ENCODE data around the gene DOCK11. TPM values are rescaled to one million over a fixed set of nuclear protein-coding genes. Genes with fewer than 3 reads are reported as not detected.

Gene DOCK11
- total and polyA plus RNA-seq, 2 of the 4 experiments (the other 2 are of a cell fraction), result 3.9 to 13.1 TPM

DNA sequence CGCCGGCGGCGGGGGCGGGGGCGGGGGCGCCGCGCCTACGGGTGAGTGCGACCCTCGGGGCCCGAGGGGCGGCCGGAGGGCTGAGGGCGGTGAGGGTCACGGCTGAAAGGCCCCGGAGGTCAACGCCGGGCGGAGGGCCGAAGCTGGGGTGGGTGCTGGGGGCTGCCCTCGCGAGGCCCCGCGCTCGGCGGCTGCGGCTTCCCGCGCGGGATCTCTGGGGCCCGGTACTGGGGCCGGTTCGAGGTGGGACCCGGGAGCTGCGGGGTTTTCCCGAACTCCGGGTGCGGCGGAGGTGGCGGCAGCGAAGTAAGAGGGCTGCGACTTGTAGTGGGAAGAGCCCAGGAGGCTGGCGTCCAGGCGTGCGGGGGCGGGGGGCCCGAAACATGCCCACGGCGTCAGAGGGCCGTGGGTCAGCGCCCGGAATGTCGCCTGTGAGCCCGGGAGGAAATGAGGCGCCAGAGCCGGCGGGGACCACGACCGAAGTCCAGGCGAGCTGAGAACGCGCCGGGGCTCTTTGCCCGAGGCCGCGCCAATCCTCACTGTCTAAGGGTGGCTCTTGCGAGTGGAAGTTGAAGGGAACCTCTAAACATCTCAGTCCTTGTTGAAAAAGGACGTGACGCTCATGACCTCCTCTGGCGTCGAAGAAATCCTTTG lies 232.2 kb downstream of the DOCK11 start:
- Histone ChIP-seq H3K36me3 (ENCODE audit: control insufficient read depth, insufficient read depth, low read length) (no peaks in the 10 kb centered on the region), H3K23ac (ENCODE audit: low read depth, low read length) (peak overlapping the region; percentile 73; the same call in 1 of the 2 replicates), H3K56ac (ENCODE audit: extremely low read depth, insufficient read depth, low read length) (peak overlapping the region; percentile 67), H4K8ac (ENCODE audit: low read depth in 2 of 2, low read length in 2 of 2) (peak overlapping the region in 1 of 2 experiments; percentile 67; a peak in 1 of 4 replicates), H2AK9ac (replicated peaks; ENCODE audit: low read depth, low read length, poor library complexity) (peak overlapping the region; percentile 62), H3K27ac (ENCODE audit: insufficient read depth, low read length) (peak overlapping the region; percentile 92), H2AK5ac (ENCODE audit: low read depth, low read length) (no peak overlapping the region), H2BK20ac (ENCODE audit: low read depth, low read length) (no peak overlapping the region), H2BK5ac (ENCODE audit: low read depth, low read length, poor library complexity, severe bottlenecking) (peak overlapping the region; percentile 59), H4K5ac (ENCODE audit: low read depth, low read length) (peak overlapping the region; percentile 55; the same call in 1 of the 2 replicates), H2AFZ (replicated peaks; ENCODE audit: low read length, poor library complexity) (peak overlapping the region; percentile 83), H4K20me1 (ENCODE audit: insufficient read depth, low read length) (no peaks in the 10 kb centered on the region), H4K91ac (ENCODE audit: insufficient read depth, low read depth, low read length) (no peak overlapping the region), H3K79me1 (ENCODE audit: low read depth in 1 of 2, low read length in 2 of 2) (peaks cover 0 to 6% of the 10 kb centered on the region in 2 experiments; a peak in 1 of 4 replicates), H3K4ac (ENCODE audit: low read depth, low read length) (peak overlapping the region; percentile 49), H3K14ac (replicated peaks; ENCODE audit: low read depth, low read length) (0 out of 2 replicates have a peak overlapping the region, but pooled peaks have one; percentile 1), H2BK120ac (ENCODE audit: low read depth, low read length) (no peak overlapping the region; the same call in 1 of the 2 replicates), H2BK15ac (ENCODE audit: low read depth, low read length) (no peak overlapping the region), H3K9me3 (ENCODE audit: control insufficient read depth, insufficient read depth, low read length) (no peaks in the 10 kb centered on the region), H3K18ac (ENCODE audit: low read depth, low read length) (peak overlapping the region; percentile 20; the same call in 1 of the 2 replicates), H3K4me1 (ENCODE audit: control insufficient read depth, insufficient read depth, low read length) (peaks cover 9% of the 10 kb centered on the region), H3K4me2 (ENCODE audit: low read depth, low read length) (peak overlapping the region; percentile 85), H3K9ac (ENCODE audit: low read depth, low read length) (peak overlapping the region; percentile 95), H3K4me3 (ENCODE audit: insufficient read depth, low read depth, low read length) (peak overlapping the region; percentile 88), H3K9me1 (ENCODE audit: insufficient read depth, low read length) (peaks cover 3% of the 10 kb centered on the region; the same call in 1 of the 2 replicates), H3K27me3 (ENCODE audit: control insufficient read depth, insufficient read depth, low read length) (no peaks in the 10 kb centered on the region)
- peak; percentile 36 for ATAC-seq (ENCODE audit: low read depth)
- peak; percentile 10 for DNase-seq
- POLR2A ChIA-PET (ENCODE audit: unreplicated experiment), result interaction anchor here (1.1 kb wide), 1 partner anchor 17 kb away, joined by 3 read pairs; no protein-coding TSS in a partner anchor
- dilution Hi-C loops (cut with HindIII; ENCODE audit: low sequenced_read_pairs, unreplicated experiment), result no loop called here
- CTCF ChIA-PET, result interaction anchor here (0.5 kb wide), 1 partner anchor 74 kb away, joined by 3 read pairs; no protein-coding TSS in a partner anchor
- BruUV-seq (replicated peaks), result no TSS peak
- 45% methylated on average over 44 of the region's 73 CpGs; no CpG with 5 or more reads in 1 of the 2 experiments for WGBS, 2 experiments (ENCODE audit: extremely low coverage in 2 of 2, insufficient read length in 1 of 2)
- TF ChIP-seq POLR2A (IDR thresholded peaks at IDR 0.05; ENCODE audit: low read depth, low read length), result peak; percentile 53
- TF ChIP-seq RFX5 (IDR thresholded peaks at IDR 0.05; ENCODE audit: low read depth, low read length), result no peak
- intact Hi-C loops (cut with micrococcal nuclease), result no loop called here
- in situ Hi-C loops (cut with MboI; ENCODE audit: low sequenced_read_pairs), result no loop called here
